Lower leg skin (tissue), 3 donors: ENCODE results near the gene PVR.

Experiments
- CTCF ChIP-seq, 3 donors: fragments of 450-650 bp; IDR thresholded peaks; one replicate each; pipeline ENCODE4 v1.5.1; 2016; ENCODE audit warnings: antibody characterized with exemption in 3 of 3, mild to moderate bottlenecking in 3 of 3, moderate library complexity in 2 of 3
- POLR2A ChIP-seq, 2 donors: fragments of 450-650 bp; IDR thresholded peaks; one replicate each; pipeline ENCODE4 v1.6.1; 2016 to 2017; ENCODE audit warnings: antibody characterized with exemption in 2 of 2, mild to moderate bottlenecking in 1 of 2, moderate library complexity in 1 of 2

- no peak for TF ChIP-seq CTCF (IDR thresholded peaks at IDR 0.05)
- no peak for TF ChIP-seq POLR2A (IDR thresholded peaks at IDR 0.05)
Observed at GRCh38 chr19:44605547-44605946, 38.2 kb upstream of the PVR start.
